ENCODE data around the gene STKLD1.
"Not testable (repeated sequence)": the region's sequence is repeated elsewhere in the genome, so short reads cannot be mapped to it uniquely, and the experiment has no call there.

The STKLD1 gene

DNA sequence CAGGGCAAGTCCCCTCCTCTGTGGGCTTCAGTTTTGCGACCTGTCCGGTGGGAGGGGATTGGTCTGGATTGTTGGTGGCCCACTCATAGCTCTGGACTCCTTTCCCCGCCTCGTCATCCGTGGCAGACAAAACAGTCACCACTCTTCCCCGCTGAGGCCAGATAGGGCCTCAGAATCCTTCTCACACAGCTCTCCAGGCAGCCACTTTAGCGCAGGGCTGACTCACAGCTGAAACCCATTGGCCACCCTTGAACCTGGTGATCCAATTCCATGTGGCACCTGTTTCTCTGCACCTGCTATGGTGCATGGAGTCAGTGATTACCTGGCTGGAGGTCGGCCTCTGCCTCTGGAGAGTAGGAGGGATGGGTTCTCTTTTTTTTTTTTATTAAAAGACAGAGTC lies 67.8 kb downstream of the STKLD1 start:
- DNase-seq (ENCODE audit: low read depth): no peak

DNA sequence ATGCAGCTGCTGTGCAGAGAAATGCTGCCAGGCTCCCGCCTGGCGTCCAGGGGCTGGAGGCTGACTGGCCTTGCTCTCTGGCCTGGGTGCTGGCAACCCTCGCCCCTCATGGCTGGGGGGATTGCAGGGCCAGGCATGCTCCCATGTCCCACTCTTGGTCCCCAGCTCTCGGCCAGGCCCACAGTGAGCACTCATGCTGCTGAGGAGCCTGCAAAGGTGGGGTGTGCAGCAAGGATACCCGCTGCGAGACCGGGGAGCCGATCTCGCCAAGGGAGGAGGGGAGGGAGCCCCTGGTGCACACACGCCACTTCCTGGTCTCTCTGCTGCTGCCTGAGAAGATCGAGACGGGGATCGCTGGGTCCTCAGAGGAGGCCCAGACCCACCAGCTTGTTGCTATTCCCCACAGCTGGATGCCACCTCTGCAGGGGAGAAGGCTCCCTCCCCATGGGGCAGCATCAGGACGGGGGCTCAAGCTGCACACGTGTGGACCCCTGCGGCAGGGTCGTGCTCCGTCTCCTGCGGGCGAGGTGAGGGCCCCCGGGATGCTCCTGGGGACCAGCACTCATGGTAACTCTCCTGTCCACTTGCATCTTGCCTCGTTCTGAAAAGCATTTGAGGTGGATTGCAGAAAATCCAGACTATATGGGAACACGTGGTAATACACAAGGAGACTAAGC lies 69.3 kb downstream of the STKLD1 start:
- no peak for DNase-seq (ENCODE audit: low read depth)

DNA sequence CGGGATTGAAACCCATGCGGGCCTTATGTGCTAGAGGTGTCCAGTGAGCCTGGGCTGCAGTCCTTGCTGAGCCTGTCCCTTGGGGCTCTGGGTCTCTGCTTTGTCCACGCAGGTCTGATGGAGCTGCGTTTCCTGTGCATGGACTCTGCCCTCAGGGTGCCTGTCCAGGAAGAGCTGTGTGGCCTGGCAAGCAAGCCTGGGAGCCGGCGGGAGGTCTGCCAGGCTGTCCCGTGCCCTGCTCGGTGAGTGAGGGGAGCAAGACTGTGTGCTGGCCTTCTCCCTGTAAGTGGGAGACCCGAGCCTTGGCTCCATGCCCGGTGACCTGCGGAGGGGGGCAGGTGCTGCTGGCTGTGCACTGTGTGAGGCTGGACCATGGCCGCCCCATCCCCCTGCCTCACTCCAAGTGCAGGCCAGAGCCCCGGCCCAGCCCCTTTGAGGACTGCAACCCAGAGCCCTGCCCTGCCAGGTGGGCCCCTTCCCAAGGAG lies 72.4 kb downstream of the STKLD1 start:
- no peak for DNase-seq (ENCODE audit: low read depth)

DNA sequence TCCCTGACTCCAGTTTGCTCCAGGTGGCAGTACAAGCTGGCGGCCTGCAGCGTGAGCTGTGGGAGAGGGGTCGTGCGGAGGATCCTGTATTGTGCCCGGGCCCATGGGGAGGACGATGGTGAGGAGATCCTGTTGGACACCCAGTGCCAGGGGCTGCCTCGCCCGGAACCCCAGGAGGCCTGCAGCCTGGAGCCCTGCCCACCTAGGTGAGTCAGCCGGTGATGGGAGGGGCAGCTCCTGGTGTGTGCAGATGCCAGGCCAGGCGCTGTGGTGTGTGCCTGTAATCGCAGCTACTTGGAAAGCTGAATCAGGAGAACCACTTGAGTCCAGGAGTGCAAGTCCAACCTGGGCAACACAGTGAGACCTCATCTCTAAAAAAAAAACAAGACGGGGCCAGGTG lies 73.6 kb downstream of the STKLD1 start:
- no peak for DNase-seq (ENCODE audit: low read depth)

DNA sequence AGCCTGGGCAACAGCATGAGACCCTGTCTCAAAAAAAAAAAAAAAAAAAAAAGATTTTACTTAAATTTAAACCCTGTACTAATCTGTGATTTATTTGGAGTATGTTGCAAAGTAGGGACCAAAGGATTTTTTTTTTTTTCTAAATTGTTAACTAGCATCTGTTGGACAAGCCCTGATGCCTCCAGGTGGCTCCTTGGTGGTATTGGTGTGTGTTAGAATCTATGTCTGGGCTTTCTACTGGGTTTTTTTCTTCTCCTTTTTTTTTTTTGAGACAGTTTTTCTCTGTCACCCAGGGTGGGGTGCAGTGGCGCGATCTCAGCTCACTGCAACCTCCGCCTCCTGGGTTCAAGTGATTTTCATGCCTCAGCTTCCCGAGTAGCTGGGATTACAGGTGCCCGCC lies 75.7 kb downstream of the STKLD1 start:
- not testable (repeated sequence) for DNase-seq (ENCODE audit: low read depth)

GRCh38 chr9:133452562-133452961 lies 76.4 kb downstream of the STKLD1 start:
- DNase-seq (ENCODE audit: low read depth): no peak

GRCh38 chr9:133453651-133454050 lies 77.5 kb downstream of the STKLD1 start:
- no peak for DNase-seq (ENCODE audit: low read depth)

DNA sequence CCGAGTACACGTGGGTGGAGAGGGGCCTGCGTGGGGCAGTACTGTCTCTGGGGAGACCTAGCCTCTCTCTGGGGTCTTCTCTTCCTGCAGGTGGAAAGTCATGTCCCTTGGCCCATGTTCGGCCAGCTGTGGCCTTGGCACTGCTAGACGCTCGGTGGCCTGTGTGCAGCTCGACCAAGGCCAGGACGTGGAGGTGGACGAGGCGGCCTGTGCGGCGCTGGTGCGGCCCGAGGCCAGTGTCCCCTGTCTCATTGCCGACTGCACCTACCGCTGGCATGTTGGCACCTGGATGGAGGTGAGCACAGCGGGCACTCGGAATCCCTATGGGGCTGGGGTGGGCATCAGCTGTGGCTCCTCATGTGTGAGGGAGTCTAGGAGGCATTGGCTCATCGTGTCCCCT lies 78.2 kb downstream of the STKLD1 start:
- no peak for DNase-seq (ENCODE audit: low read depth)

DNA sequence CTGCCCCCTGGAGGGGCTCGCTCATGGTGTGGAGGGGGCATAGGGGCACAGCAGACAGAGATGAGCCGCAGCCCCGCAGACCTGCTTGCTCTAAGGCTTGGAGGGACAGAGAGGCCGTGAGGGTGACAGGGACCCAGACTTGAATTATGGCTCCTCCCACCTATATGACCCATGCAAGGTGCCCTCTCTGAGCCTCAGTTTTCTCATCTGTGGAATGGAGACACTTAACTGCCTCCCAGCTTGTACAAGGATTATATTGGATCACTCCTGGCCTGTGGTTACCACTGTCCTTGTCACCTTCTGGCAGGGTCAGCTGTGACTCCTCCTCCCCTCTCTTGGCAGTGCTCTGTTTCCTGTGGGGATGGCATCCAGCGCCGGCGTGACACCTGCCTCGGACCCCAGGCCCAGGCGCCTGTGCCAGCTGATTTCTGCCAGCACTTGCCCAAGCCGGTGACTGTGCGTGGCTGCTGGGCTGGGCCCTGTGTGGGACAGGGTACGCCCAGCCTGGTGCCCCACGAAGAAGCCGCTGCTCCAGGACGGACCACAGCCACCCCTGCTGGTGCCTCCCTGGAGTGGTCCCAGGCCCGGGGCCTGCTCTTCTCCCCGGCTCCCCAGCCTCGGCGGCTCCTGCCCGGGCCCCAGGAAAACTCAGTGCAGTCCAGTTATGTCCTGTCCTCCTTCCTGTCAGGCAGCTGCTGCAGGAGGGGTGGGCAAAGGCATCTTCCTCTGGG lies 78.9 kb downstream of the STKLD1 start:
- no peak for DNase-seq (ENCODE audit: low read depth)

All from fibroblast of the conjunctiva (primary cell).